A673 (cell line): Measurements from ENCODE around the gene TUT1.

Experiments used
- EZH2 ChIP-seq: fragments of 200-600 bp; sonication (generic); IDR thresholded peaks from 2 replicates; pipeline ENCODE4 v1.6.1; 2017; ENCODE audit warnings: borderline replicate concordance, low read depth, mild to moderate bottlenecking, mixed read lengths, antibody characterized with exemption, low read length; ENCODE audit not compliant: poor library complexity, severe bottlenecking
- TF ChIP-seq, protein P1 (sequence below): fragments of 300-800, 200-600 bp; sonication (generic); conservative IDR thresholded peaks from 2 replicates; pipeline ENCODE4 v1.5.1; 2017; ENCODE audit warnings: low read depth, mild to moderate bottlenecking, antibody characterized with exemption, low read length, moderate library complexity, mixed read lengths

DNA sequence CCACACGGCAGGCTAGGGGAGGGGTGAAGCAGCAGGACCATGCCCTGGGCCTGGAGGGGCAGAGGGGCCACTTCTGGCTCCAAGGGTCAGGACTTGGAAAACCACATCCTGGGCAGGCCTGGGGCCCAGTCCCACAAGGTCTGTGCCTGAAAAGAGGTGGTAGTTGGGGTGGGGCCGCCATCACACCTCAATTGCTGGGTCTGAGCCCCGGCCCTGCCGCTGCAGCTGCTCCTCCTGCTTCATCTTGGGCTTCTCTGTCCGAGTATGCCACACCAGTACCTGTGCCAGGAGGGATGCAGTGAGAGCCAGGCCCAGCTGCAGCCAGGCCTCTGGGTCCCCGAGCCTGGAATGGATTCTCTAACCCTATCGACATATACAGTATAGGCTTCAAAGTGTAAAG, 24.2 kb upstream of the TUT1 start:
- TF ChIP-seq, protein P1, sequence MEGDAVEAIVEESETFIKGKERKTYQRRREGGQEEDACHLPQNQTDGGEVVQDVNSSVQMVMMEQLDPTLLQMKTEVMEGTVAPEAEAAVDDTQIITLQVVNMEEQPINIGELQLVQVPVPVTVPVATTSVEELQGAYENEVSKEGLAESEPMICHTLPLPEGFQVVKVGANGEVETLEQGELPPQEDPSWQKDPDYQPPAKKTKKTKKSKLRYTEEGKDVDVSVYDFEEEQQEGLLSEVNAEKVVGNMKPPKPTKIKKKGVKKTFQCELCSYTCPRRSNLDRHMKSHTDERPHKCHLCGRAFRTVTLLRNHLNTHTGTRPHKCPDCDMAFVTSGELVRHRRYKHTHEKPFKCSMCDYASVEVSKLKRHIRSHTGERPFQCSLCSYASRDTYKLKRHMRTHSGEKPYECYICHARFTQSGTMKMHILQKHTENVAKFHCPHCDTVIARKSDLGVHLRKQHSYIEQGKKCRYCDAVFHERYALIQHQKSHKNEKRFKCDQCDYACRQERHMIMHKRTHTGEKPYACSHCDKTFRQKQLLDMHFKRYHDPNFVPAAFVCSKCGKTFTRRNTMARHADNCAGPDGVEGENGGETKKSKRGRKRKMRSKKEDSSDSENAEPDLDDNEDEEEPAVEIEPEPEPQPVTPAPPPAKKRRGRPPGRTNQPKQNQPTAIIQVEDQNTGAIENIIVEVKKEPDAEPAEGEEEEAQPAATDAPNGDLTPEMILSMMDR, result no peak
- TF ChIP-seq EZH2, result no peak
